ENCODE results near the gene HSFX3. TPM values are rescaled to one million over a fixed set of nuclear protein-coding genes. Genes with fewer than 3 reads are reported as not detected.
"Not testable (repeated sequence)": the region's sequence is repeated elsewhere in the genome, so short reads cannot be mapped to it uniquely, and the experiment has no call there.

HSFX3 gene
- total RNA-seq, 1 experiment from 2014 or later, result not detected

GRCh38 chrX:149517308-149517707 lies 32.4 kb downstream of the HSFX3 start:
- no peak for DNase-seq (ENCODE audit: low read depth)

DNA sequence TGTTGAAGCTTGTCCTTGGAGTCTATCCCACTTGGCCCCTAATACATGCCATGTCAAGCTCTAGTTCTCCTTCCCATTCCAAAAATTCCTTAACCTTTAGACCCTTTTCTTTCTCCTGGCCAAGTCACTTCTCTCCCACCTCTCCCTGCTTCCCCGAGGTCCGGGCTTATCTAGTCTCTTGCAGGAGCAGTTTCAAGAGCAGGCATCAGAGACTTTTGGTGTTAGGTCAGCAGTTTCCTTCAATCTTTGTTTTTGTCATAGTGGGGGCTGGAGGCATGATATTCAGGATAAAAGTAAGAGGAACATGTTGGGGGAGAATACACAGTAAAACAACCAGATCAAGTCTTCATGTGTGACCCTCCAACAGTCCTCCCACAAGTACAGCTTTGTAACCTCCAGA lies 33.1 kb downstream of the HSFX3 start:
- DNase-seq (ENCODE audit: low read depth), result no peak

DNA sequence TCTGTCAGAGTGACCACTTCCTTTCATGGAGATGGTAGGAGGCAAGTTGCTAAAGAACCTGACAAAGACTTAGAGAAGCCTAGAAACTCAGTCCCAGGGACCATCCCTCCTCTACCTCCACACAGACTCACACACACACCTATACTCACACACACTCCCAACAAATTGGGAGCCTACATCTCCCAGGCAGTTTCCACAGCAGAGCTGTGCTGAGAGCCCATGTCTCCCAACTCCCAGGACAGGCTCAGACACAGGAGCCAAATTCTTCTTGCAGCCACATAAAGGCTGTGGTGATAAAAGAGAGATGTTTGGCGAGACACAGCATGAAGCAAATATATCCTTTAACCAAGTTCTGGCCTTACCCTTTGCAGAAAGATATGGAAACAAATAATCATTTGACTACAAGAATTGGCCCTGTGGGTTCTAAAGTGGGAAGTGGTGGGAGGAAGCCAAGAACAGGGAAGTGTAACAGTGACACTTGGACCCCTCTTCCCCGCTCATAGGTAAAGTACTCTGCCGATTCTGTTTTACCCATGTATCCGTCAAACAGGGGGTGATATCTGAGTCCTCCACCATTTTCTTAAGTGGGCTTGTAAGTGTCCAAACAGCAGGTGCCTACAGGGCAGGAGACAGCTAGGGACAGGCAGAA lies 33.6 kb downstream of the HSFX3 start:
- DNase-seq (ENCODE audit: low read depth), result no peak

DNA sequence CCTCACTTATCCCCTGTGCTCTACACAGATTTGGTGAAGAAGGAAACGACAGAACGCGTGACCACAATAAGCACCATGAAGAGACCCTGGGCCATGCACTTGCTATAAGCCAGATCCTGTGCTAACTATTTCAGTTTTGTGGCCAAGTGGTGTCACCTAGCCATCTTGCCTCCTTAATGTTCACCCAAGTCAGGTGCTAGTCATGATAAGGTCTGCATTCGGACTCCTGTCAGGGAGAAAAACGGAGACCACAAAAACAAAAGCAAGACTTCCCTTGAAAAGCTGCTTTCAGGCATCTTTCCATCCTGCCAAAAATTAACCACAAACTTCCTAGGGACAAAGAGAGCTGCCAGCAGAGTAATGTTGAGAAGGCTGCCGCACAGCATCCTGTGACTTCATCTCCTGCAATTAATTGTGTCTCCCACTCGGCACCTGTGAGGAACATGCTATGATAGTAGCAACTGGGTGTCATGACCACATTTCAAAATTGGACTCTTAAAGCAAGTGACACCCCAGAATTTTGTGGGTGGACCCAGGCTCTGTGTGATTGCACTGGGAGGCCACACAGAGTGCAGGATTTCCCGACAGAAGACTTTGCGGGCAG lies 35.8 kb downstream of the HSFX3 start:
- DNase-seq (ENCODE audit: low read depth), result peak; percentile 66

DNA sequence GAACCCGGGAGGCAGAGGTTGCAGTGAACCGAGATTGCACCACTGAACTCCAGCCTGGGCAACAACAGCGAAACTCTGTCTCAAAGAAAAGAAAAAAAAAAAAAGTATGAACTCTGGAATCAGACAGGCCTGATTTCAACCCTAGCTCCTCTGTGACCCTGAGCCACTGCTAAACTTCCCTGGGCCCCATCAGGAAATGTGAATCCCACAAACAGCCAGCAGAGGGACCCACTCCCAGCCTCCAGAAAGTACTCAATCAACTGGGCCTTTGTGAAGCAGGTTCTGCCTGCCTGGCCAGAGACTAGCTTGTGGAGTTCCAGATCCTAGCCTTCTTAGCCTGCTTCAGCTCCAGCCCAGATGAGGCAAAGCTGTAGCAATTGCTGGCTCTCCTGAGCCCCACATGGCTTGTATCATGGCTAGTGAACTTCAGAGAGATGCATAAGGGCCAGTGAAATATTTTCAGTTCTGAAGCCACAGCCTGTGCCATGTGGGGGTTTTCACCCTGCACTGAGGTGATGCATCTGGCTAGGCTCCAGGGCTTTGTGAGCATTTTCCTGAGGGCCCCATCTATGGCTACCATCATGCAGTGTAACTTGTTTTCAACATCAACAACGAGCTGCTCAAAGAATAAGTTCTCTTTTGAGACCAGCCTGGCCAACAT lies 37.4 kb downstream of the HSFX3 start:
- DNase-seq (ENCODE audit: low read depth), result peak; percentile 46

GRCh38 chrX:149511081-149511480 lies 38.6 kb downstream of the HSFX3 start:
- DNase-seq (ENCODE audit: low read depth), result peak; percentile 39

- peak; percentile 27 for DNase-seq (ENCODE audit: low read depth)
These were observed 39.3 kb downstream of the HSFX3 start for GRCh38 chrX:149510386-149510785.

- no peak for DNase-seq (ENCODE audit: low read depth)
These were observed 41.3 kb downstream of the HSFX3 start for GRCh38 chrX:149508467-149508866.

DNA sequence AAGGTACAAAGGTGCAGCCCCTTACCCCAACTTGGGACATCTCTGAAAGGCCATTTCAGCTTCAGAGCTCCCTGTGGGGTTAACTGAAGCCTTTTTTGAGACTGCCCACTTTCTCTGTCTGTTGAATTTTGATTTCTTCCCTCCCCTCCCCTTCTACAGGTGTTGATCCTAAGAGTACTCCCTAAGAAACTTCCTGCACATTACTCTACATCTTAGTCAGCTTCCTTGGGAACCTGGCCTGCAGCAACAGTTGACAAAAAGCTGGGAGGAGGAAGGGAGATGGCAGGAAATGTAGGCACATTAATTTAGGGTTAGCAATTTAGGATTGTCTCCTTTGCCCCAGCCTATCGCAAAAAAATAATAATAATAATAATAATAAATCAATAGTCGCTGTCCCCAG lies 43.4 kb downstream of the HSFX3 start:
- no peak for DNase-seq (ENCODE audit: low read depth)

DNA sequence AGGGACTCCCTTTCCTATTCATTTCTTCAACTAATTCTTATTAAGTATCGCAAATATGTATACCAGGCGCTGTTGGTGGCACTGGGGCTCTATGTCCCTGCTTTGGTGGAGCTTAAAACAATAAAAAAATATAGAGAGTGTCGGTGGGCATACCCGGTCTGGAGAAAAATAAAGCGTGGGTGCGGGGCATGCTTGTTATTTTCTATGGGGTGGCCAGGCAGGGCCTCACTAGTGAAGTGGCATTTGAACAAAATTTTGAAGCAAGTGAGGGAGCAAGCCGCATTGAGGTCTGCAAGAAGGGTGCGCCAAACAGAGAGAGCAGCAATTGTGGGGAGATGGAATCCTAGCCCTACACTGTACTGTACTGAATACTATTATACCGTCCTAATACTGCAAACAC lies 44.1 kb downstream of the HSFX3 start:
- no peak for DNase-seq (ENCODE audit: low read depth)

DNA sequence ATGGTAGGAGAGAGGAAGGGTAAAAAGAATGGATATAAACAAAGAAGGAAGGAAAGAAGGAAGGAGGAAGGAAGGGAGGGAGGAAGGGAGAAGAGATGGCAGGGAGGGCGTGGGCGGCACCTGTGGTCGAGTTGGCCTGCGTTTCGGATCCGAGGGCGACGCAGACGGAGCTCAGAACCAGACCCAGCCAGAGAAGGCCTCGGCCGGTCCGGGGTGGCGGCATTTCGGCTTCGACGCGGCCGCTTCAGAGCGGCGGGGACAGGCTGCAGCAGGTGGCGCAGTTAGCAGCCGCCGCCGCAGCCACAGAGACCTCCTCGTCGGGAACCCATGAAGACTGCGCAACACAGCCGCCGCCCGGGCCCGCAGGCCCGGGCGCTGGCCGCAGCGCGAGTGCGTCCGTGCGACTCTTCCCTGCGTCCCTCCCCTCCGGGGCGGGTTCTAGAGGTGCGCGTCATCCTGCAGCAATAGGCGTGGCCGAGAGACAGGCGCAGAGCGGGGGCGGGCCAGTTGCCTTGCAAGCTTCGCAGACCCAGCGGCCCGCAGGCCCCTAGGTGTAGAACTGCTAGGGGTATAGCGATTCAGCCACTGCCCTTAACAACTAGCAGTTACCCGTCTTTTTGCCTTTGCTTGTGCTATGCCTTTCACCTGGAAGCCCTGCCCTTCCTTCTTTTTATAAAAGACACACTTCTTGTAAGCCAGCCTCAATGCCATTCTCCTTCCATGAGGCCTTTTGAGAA lies 44.6 kb downstream of the HSFX3 start, which contains the start of gene IDS:
Gene IDS, minus strand, starts transcription at position 392 of the 737 bp plus-strand sequence. Its CDS starts 169 bp downstream, at position 223.
- peak; percentile 81 for DNase-seq (ENCODE audit: low read depth)

DNA sequence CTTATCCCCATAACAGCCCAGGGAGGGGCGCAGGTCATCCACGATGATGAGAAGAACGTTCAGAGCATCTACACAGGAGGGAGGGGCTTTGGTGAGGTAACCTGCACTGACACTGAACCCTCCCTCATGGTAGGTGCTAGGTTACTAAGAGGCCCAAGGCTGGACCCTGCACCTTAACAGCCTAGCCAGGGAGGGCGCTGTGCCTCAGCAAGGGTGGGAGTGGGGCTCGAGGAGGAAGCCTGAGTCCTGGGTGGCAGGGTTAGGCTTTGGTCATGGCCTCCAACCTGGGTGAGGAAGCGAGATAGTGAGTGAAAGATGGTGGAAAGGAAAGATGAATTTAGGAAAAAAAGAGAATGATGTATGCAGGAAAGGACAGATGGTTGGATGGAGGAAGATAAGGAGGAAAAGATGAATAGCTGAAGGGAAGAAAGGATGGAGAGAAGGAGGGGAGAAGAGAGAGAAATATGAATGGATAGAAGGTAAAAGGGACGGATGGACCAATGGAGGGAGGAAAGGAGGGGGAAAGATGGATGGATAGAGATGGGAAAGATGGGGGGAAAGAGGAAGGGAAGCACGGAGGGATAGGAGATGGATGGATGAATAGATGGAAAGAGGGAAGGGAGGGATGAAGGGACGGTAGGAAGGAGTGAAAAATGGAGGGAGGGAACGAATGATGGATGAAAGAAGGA lies 45.4 kb downstream of the HSFX3 start:
- DNase-seq (ENCODE audit: low read depth), result no peak

DNA sequence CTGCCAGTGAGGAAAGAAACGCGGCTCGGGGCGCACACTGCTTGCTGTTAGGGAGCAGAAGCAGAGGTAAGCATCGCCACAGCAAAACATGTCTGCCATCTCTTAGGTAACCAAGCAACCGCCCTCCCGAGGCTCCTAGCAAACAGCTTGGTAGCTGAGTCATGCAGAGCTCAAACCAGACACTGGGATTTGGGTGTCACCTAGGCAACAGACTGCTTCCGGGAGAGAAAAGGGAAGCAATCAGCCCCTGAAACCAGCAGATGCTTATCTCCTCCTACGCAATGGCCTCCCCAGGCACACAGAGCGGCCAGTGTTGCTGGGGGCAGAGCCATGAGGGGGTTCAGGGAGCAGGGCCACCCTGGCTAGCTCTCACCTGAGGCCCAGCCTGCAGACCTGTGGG lies 46.3 kb downstream of the HSFX3 start:
- DNase-seq (ENCODE audit: low read depth), result peak; percentile 74

GRCh38 chrX:149502923-149503322 lies 46.8 kb downstream of the HSFX3 start:
- DNase-seq (ENCODE audit: low read depth), result not testable (repeated sequence)

DNA sequence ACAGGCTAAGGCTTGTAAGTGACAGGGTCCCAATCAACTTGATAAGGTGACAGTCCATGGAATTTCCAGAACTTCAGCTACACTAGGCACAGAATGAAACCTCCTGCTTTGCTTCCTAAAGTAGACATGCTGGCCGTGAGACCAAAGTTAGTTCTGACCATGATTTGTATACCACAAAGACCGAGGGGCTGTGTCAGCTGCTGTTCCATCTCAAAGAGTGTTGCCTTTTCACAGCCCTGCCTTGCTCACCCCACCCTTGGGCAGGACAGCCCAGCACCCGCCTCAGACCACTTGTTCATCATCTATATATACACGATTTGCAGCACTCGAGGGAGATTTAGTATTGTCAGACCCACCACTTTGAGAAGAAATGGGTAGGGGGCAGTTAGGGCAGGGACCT lies 50.0 kb downstream of the HSFX3 start:
- no peak for DNase-seq (ENCODE audit: low read depth)

GRCh38 chrX:149498767-149499166 lies 51.0 kb downstream of the HSFX3 start:
- DNase-seq (ENCODE audit: low read depth), result no peak

Other genes starting within 250 kb of the HSFX3 start
- gene IDS, start 44.6 kb downstream of the HSFX3 start, total RNA-seq (2014; rRNA removed; shearing (Covaris generic)), result 37.1 and 38.1 TPM in 2 replicates
- gene EOLA1, start 8.9 kb downstream of the HSFX3 start, total RNA-seq (2014; rRNA removed; shearing (Covaris generic)), result 11.3 and 13.5 TPM in 2 replicates
- gene MAGEA9B, start 37.5 kb upstream of the HSFX3 start, total RNA-seq (2014; rRNA removed; shearing (Covaris generic)), result not detected in 2 replicates
- gene HSFX2, start 45.4 kb upstream of the HSFX3 start, total RNA-seq (2014; rRNA removed; shearing (Covaris generic)), result 0.29 and 0.96 TPM in 2 replicates
- gene TMEM185A, start 81.9 kb upstream of the HSFX3 start, total RNA-seq (2014; rRNA removed; shearing (Covaris generic)), result 10.7 and 12.7 TPM in 2 replicates
- gene MAGEA11, start 162.1 kb upstream of the HSFX3 start, total RNA-seq (2014; rRNA removed; shearing (Covaris generic)), result 23.4 and 23.6 TPM in 2 replicates
- gene HSFX1, start 224.1 kb upstream of the HSFX3 start, total RNA-seq (2014; rRNA removed; shearing (Covaris generic)), result 0.20 and 0.36 TPM in 2 replicates
- not detected in 2 replicates for gene MAGEA9, start 232.0 kb upstream of the HSFX3 start, total RNA-seq (2014; rRNA removed; shearing (Covaris generic))